HG03442 (cell line): ENCODE data around the gene NTMT1.

Experiments
- ATAC-seq: cut with Tn5 transposase; IDR thresholded peaks from one replicate; pipeline ENCODE4 v1.9.1; 2021; ENCODE audit warnings: mild to moderate bottlenecking, moderate library complexity; ENCODE audit not compliant: unreplicated experiment

The NTMT1 gene

GRCh38 chr9:129673602-129674001 is 47.6 kb downstream of the NTMT1 start:
- ATAC-seq = no peak

GRCh38 chr9:129674229-129674628 is 48.3 kb downstream of the NTMT1 start:
- ATAC-seq = no peak

DNA sequence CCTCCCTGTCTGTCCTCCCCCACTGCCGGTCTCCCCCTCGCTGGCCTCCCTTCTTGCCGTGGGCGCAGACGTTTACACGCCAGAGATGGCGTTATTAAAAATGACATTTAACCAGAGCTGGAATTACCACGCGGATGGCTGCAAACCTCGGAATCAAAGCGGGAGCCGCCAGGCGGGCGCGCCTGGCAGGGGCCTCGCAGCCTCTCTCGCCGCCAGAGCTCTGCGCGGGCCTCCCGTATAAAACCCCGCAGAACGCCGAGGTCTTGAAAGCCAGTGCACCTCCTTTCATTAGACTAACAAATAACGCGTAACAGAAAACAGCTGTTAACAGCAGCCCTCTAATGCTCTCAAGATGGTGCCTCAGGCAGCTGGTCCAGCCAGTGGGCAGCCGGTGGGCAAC is 49.7 kb downstream of the NTMT1 start:
- no peak for ATAC-seq

DNA sequence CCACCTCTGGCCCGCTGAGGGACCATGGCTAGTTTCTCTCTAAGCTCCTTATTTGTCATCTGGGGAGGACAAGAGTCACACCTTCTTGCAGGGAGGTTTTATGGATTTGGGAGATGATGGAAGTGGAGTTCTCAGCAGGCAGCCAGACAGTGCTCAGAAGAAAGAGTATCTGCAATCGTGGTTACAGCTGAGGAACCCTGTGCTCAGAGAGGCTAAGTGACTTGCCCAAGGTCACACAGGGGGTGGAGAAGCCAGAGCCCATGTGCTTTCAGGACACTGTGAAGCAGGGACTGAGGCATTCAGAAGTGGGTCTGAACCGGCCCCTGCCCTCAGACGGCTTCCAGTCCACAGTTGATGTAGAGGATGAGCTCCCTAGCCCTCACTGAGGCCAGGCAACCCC is 50.3 kb downstream of the NTMT1 start:
- no peak for ATAC-seq

DNA sequence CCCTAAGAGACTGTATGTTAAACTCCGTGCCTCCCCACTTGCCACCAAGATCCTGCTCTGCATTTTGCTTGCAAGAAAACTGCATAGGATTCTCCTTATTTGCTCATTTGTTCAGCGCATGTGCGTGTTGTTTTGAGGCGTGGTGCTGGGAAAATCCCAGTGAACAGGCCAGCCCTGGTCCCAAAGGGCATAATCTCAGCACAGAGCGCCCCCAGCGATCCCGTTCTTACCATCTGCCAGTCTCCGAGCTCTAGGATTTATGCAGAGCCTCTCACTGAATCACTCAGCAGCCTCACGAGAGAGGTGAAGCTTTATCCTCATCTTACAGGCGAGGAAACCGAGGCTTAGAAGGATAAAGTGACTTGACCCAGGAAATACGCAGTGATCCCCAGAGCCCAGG is 51.0 kb downstream of the NTMT1 start:
- ATAC-seq = no peak

- no peak for ATAC-seq
Observed at GRCh38 chr9:129677456-129677855, 51.5 kb downstream of the NTMT1 start.

DNA sequence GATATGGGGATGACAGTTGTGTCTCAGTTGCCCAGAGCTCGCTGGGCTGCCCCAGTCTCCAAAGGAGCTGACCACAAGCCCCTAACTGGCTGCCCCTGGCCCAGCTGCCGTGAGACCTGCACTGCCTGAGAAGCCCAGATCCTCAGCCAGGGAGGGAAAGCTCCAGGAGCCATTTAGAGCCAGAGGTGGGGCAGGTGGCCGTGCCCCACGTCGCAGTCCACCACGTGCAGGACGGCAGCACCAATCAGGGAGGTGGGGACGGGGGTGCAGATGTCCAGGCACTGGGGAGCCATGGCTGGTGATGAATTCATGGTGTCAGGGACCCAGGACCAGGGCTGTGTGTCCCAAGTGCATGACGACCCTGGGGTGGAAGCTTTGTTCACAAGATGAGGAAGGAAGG is 52.9 kb downstream of the NTMT1 start:
- no peak for ATAC-seq

- ATAC-seq = no peak
Observed at GRCh38 chr9:129679537-129679936, 53.6 kb downstream of the NTMT1 start.

GRCh38 chr9:129681924-129682323 is 56.0 kb downstream of the NTMT1 start:
- no peak for ATAC-seq

DNA sequence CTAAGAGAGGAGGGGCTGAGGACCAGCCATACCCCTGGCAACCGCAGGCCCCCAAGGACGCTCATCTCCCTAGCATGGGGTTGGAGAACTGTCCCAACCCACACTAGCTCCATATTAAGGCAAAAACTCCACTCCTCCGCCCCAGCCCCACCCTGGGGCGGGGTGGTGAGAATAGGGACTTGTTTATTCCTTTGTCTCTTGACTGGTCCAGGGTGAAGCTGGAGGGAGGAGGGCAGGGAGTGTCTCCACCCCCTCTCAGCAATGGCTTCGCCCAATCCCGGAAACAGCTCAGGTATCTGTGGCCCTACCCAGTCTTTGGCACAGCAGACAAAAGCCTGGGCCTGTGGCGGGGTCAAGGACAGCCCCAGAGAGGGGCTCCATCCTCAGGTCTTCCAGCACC is 56.4 kb downstream of the NTMT1 start:
- ATAC-seq = no peak

GRCh38 chr9:129685220-129685932 is 59.4 kb downstream of the NTMT1 start:
- ATAC-seq = no peak
